ENCODE measurements around the gene ORAI1.
"Not testable (repeated sequence)": the region's sequence is repeated elsewhere in the genome, so short reads cannot be mapped to it uniquely, and the experiment has no call there.

The ORAI1 gene

GRCh38 chr12:121608301-121608700, 18.0 kb upstream of the ORAI1 start:
- no peak for DNase-seq

DNA sequence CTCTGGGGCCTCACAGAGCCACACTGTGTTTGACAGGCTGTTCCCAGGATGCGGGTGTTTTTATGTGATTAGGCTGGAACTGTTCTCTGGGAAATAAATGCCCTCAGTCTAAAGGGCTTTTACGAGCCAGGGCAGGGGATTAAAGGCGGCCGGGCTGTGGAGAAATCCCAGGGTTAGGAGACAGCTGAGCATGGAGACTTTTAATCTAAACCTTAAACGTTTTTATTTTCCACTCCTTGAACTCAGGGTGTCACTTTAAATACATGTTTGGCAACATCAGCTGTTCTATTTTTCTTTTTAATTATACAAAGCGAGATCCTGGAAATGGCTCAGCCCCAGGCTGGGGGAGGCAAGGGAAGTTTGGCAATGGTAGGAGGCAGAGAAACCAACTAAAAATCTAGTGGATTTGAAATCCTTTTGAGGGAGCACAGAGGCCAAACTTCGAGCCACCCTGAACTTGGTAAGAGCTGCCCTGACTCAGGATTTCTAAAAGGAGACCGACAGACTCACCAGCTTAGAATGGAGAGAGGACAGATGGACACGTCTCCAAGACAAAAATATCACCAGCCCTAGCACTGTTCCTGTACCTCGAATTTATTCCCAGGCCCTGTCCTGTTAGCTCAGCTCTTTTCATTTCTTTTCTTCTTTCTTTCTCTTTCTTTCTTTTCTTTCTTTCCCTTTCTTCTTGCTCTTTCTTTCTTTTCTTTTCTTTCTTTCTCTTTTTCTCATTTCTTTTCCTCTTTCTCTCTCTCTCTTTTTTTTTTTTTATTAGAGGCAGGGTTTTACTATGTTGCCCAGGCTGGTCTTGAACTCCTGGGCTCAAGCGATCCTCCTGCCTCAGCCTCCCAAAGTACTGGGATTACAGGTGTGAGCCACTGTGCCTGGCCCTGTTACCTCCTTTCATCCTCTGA, 15.8 kb upstream of the ORAI1 start:
- no peak for DNase-seq

DNA sequence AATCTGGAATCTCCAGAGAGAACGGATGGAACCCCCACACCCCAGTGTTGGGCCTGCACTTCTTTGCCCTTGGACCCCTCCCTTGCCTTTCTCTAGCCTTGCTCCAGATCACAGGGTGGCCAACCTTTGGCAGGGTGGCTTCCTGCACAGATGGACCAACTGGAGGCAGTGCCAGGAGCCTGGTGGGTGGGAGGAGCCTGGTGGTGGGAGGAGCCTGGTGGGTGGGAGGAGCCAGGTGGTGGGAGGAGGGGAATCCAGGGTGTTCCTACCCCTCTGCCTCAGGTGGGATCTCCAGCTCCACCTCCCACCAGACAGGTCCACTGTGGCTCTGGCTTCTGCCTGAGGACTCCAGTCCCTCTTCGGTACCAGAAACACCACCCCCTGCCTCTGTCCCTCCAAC, 15.0 kb upstream of the ORAI1 start:
- no peak for DNase-seq

GRCh38 chr12:121613462-121613861, 12.9 kb upstream of the ORAI1 start:
- no peak for DNase-seq

GRCh38 chr12:121614872-121615467, 11.4 kb upstream of the ORAI1 start:
- no peak for DNase-seq

DNA sequence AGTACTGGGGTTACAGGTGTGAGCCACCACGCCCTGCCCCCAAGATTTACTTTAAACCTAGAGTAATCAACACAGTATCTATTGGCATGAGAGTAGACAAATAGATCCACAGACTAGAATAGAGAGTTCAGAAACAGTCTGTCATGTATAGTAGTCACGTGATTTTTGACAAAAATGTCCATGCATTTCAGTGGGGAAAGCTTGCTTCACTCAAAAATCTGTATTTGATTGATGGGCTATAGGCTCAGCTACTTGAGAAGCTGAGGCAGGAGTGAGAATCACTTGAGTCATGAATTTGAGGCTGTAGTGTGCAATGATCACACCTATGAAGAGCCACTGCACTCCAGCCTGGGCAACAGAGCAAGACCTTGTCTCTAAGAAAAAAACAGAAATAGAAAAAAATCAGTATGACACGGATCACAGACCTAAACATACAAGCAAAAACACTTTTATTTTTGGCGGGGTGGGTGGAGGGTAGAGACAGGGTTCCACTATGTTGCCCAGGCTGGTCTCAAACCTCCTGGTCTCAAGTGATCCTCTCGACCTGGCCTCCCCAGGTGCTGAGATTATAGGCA, 7.6 kb upstream of the ORAI1 start:
- DNase-seq, result no peak

GRCh38 chr12:121620333-121620891, 5.9 kb upstream of the ORAI1 start:
- no peak for DNase-seq

- peak; percentile 81 for DNase-seq
Observed at GRCh38 chr12:121626853-121627640, 717 bp downstream of the ORAI1 start.

GRCh38 chr12:121628037-121628436, 1.7 kb downstream of the ORAI1 start:
- DNase-seq, result no peak

- DNase-seq, result no peak
Observed at GRCh38 chr12:121628536-121628935, 2.2 kb downstream of the ORAI1 start.

DNA sequence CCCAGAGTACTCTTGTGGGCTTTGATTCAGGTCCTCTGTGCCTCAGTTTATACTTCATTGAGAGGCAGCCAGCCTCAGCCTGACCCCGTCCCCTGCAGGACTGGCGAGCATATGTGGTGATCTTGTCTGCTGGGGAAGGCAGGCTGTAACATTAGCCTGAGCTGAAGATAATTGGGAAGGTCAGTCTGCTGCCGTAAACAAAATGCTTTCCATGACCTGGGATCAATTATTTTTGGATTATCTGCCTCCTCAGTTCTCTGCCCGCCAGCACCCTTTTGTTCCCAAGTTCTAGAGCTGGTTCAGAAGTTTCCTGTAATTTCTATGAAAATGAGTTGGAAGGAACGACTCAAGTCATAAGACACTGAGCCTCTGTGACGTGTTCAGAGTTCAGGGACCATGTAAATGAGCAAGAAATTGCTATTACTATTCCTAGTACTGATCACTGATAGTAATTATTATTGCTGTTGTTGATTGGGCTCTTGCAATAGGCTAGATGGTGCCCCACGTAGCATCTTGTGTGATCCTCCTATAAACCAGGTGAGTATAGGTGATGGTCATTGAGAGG, 4.5 kb downstream of the ORAI1 start:
- no peak for DNase-seq

DNA sequence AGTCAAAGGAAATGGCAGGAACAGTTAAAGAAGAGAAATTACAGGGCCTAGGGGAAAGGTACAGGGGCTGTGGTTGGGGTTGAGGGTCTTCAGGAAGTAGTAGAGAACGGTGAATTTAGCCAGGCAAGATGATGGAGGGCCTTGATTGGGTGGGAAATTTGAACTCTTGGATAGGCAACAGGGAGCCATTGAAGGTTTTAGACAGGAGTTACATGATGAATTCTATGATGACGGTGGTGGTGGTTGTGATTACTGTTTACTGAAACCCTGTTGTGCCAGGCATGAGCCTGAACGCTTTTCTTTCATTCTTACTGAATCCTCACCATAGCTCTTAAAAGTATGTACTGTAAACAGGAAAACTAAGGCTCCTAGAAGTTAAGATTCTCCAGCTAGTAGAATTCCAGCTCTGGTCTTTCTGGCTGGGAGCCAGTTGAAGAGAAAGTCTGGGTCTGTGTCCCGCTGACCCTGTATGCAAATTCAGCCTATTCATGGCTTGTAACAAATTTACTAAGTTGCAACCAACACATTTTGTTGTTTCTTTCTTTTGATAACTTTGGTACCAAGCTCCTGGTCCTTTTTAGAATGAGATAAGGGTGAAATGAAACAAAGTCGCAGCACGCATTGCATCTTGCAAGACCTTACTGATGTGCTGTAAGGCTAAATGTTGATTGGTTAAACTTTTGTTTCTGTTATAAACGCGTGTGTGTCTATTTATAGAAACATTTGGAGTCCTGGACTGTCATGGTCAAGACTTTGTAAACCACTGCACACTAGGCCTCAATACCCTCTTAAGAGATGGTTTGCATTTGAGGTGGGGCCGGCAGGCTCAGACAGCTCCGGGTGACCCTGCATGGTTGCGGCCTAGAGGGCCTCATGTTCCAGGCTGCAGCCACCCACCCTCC, 6.0 kb downstream of the ORAI1 start:
- DNase-seq, result no peak

- not testable (repeated sequence) for DNase-seq
Observed at GRCh38 chr12:121633833-121634196, 7.5 kb downstream of the ORAI1 start.

DNA sequence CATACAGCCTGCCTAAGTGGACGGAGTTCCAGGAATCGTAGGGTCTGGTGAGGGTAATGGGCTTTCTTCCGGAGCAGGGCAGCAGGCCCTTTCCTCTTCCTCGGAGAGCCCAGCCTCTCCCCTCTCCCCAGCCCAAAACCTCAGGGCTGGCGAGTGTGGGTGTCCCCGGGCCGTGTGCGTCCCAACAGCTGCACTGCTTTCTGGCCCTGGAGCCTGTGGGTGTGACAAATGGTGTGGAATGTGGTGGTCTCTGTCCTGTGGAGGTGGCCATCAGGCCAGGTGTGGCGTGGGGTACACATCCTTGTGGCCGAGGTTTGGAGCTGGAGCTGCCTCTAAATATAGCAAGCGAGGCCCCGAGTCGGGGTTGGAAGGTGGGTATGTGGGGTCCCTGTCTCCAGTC, 8.5 kb downstream of the ORAI1 start:
- no peak for DNase-seq

DNA sequence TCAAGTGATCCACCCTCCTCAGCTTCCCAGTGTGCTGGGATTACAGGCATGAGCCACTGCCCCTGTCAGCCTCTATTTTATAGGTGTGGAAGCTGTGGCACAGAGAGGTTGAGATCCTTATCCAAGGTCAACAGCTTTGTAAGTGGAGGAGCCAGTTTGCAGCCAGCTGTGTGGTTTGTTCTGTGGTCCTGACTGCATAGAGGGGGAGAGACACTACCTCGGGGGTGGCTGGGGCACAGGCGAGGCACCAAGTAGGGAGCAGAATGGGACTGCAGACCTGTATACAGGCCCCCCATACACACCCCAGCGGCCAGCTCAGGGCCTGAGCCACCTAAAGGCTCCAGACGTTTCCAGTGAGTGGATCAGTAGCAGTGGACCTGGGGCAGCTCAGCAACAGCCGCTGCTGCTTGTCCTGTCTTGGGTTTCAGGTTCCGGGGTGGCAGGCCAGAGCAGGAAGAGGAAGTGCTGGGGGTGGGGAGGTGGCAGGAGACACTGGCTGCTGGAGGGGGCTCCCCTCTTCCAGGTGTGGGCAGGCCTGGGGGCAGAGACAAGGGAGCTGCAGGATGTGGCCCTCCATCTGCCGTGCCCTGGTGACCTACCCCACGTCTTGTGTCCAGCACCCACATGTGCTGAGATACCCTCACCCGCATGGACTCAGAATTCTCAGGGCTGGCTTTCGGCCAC, 11.0 kb downstream of the ORAI1 start:
- DNase-seq, result no peak

DNA sequence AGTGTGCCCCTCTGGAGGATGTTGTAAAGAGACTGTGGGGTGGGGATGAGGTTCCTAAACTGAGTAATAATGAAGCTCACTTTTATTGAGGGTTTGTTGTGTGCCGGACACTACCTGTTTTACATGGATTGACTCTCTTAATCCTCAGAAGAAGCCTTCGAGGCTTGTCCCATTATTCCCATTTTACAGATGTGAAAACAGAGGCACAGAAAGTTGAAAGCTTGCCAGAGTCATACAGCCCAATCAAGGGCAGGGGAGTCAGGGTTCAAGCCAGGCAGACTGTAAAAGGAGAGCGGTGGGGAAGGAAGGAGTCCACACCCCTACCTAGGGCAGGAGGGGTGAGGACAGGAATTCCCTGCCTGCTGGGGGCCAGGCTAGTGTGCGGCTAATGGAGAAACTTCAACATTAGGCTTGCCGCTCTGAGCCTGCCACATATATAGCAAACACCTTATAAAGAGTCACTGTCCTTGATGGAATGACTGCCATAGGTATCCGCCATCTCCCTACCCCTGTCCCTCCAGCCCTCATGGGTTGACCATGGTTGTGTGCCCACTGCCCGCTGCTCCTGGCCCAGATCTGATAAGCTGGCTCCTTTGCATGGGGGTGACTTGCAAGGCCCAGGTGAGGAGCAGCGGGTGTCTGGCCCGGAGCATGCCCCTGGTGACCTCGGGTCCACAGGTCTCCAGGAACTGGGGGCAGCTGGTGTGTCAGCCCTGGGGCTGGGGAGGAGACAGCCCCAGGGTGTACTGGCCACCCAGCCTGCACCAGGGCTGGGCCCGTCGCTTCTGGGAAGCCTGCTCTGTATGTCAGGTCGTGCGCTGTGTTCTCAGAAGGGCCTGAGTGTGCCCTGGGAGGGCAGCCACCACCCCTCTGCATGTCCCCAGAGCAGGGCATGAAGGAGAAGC, 12.2 kb downstream of the ORAI1 start:
- no peak for DNase-seq

GRCh38 chr12:121641343-121641630, 15.0 kb downstream of the ORAI1 start:
- no peak for DNase-seq

DNA sequence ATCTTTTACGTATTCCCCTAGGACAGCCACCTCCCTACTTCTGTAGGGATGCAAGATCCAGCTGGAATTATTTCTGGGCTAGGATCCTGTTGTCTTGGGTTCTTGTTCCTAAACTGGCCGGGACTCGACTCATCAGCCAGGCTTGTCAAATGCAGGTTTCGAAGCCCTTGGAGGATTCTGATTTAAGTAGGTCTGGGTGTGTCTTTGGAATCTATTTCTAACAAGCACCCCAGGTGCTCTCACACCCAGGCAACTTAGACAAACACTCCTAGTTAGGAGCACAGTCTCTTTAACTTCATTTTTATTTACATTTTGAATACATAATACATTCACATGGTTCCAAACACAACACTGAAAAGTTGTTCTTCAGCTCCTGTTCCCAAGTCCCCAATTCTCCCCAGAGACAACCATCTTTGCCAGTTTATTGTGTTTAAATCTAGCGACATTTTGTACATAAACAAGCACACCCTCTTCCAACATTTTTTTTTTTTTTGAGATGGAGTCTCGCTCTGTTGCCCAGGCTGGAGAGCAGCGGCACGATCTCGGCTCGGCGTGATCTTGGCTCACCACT, 22.2 kb downstream of the ORAI1 start:
- DNase-seq, result no peak

GRCh38 chr12:121649322-121649721, 23.0 kb downstream of the ORAI1 start:
- DNase-seq, result no peak

Measured in effector CD4-positive, alpha-beta T cell (primary cell).